Keratinocyte (primary cell): ENCODE results near the gene GPR15LG. TPM values are rescaled to one million over a fixed set of nuclear protein-coding genes. Genes with fewer than 3 reads are reported as not detected.

Experiments
- DNase-seq: peaks from one replicate; pipeline ENCODE4 v3.0.0-alpha.2; 2011; ENCODE audit warnings: low read depth, missing footprints, low spot score
- FAIRE-seq: peaks from 2 replicates; lab custom pipeline; 2011; peaks lifted over from hg19 to GRCh38; lab: Jason Lieb, UNC
- H2AFZ ChIP-seq: 2 replicates; pipeline ENCODE4 v1.6.0; 2012; ENCODE audit warnings: low read length, control low read depth, inconsistent platforms; ENCODE audit not compliant: control insufficient read depth
- H3K27ac ChIP-seq: 2 replicates; pipeline ENCODE4 v1.5.1; 2011; ENCODE audit warnings: low read length; ENCODE audit not compliant: control insufficient read depth, insufficient read depth
- H3K27me3 ChIP-seq: 3 replicates; pipeline ENCODE4 v1.6.0; 2011; ENCODE audit warnings: low read length; ENCODE audit not compliant: control insufficient read depth, insufficient read depth; ENCODE audit errors: extremely low read depth
- H3K36me3 ChIP-seq, 2 experiments: 2 replicates in 1 of 2; 3 replicates in 1 of 2; pipeline ENCODE4 v1.5.1; 2011; ENCODE audit warnings: low read length in 2 of 2, mild to moderate bottlenecking in 1 of 2; ENCODE audit not compliant: control insufficient read depth in 2 of 2, insufficient read depth in 2 of 2; ENCODE audit errors: extremely low read depth in 1 of 2
- H3K4me1 ChIP-seq: 3 replicates; pipeline ENCODE4 v1.5.1; 2011; ENCODE audit warnings: low read length; ENCODE audit not compliant: control insufficient read depth, insufficient read depth; ENCODE audit errors: extremely low read depth
- H3K4me2 ChIP-seq: 3 replicates; pipeline ENCODE4 v1.6.0; 2011; ENCODE audit warnings: low read depth, low read length; ENCODE audit not compliant: control insufficient read depth, insufficient read depth; ENCODE audit errors: extremely low read depth
- H3K4me3 ChIP-seq, 3 experiments: fragments of 200-600 bp in 1 of 3; sonication (generic) in 1 of 3; 2 replicates in 2 of 3; 3 replicates in 1 of 3; pipeline ENCODE4 v1.5.1; 2011 to 2016; ENCODE audit warnings: low read length in 3 of 3, mild to moderate bottlenecking in 3 of 3, control low read depth in 2 of 3, inconsistent platforms in 1 of 3, low read depth in 1 of 3, mixed read lengths in 1 of 3, mixed run types in 1 of 3, moderate library complexity in 1 of 3; ENCODE audit not compliant: control insufficient read depth in 2 of 3, insufficient read depth in 2 of 3; ENCODE audit errors: extremely low read depth in 1 of 3
- H3K79me2 ChIP-seq: 2 replicates; pipeline ENCODE4 v1.6.0; 2012; ENCODE audit warnings: low read length; ENCODE audit not compliant: control insufficient read depth, insufficient read depth
- H3K9ac ChIP-seq: 3 replicates; pipeline ENCODE4 v1.6.0; 2011; ENCODE audit warnings: low read length; ENCODE audit not compliant: control insufficient read depth, insufficient read depth; ENCODE audit errors: extremely low read depth
- H3K9me1 ChIP-seq: 3 replicates; pipeline ENCODE4 v1.6.0; 2011; ENCODE audit warnings: low read length; ENCODE audit not compliant: control insufficient read depth, insufficient read depth; ENCODE audit errors: extremely low read depth
- H3K9me3 ChIP-seq: 2 replicates; pipeline ENCODE4 v1.5.1; 2012; ENCODE audit warnings: low read depth, low read length; ENCODE audit not compliant: control insufficient read depth
- H4K20me1 ChIP-seq: 3 replicates; pipeline ENCODE4 v1.6.0; 2011; ENCODE audit warnings: low read length; ENCODE audit not compliant: control insufficient read depth, insufficient read depth; ENCODE audit errors: extremely low read depth
- CTCF ChIP-seq, 3 experiments: IDR thresholded peaks in 1 of 3; conservative IDR thresholded peaks in 1 of 3; optimal IDR thresholded peaks in 1 of 3; 2 replicates in 2 of 3; 3 replicates in 1 of 3; pipeline versions ENCODE3 to v1.5.1; 2011; ENCODE audit warnings: low read length in 3 of 3, mild to moderate bottlenecking in 3 of 3, moderate library complexity in 2 of 3, control low read depth in 1 of 3, inconsistent platforms in 1 of 3; ENCODE audit not compliant: insufficient read depth in 2 of 3; ENCODE audit errors: extremely low read depth in 1 of 3
- EZH2 ChIP-seq: IDR thresholded peaks from one replicate; pipeline ENCODE4 v1.6.1; 2012; ENCODE audit warnings: inconsistent platforms, mild to moderate bottlenecking, low read length, moderate library complexity
- dilution Hi-C: fragments of 300-500 bp; cut with MboI; formaldehyde crosslinking; loops from one replicate; pipeline ENCODE4 v1.7.0; 2020; ENCODE audit warnings: low sequenced_read_pairs; ENCODE audit not compliant: extremely low pct_ligation_motif_present
- polyA plus RNA-seq, 5 experiments: library from polyadenylated mRNA; depleted of rRNA in 3 of 5; stranded (reverse) in 3 of 5; stranded (forward) in 1 of 5; unstranded in 1 of 5; fragments of >200 nt; gene quantifications; 1 replicate in 1 of 5; 2 replicates in 3 of 5; 3 replicates in 1 of 5; pipeline versions ENCODE4 v1.2.1 to v1.2.3, GENCODE V29; 2011 to 2012; ENCODE audit warnings: missing spikeins in 2 of 5, low read depth in 1 of 5, low replicate concordance in 1 of 5

The GPR15LG gene
- polyA plus RNA-seq, 1 donor (not counting 4 experiments of a cell fraction or from before 2014, with no cell fraction given): 10.4 TPM

DNA sequence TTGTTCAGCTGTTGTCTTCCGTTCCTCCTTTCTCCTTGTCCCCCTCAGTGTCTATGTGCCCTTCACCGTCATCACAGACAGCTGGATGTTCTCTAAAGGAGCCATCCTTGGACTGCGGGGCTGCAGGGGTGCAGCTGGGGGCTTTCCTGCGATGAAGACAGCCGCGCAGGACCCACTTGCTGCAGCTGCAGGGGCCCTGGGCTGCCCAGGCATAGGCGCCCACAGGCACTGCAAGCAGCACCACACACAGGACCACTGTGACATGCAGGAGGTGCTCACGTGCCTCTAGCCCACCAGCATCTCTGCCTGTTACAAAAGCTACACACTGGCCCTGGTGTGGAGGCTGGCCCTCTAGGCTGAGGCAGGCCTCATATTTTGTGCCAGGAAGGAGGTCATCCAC, 48.3 kb downstream of the GPR15LG start:
- Histone ChIP-seq H3K9me1 (no peaks in the 10 kb centered on the region), H3K4me3 (no peak overlapping the region), H2AFZ (no peak overlapping the region), H3K27ac (no peak overlapping the region), H3K27me3 (no peaks in the 10 kb centered on the region), H3K79me2 (no peaks in the 10 kb centered on the region), H3K9me3 (no peaks in the 10 kb centered on the region), H3K36me3 (no peaks in the 10 kb centered on the region), H3K4me2 (no peak overlapping the region), H3K9ac (no peak overlapping the region), H3K4me1 (no peaks in the 10 kb centered on the region), H4K20me1 (no peaks in the 10 kb centered on the region)
- FAIRE-seq (no peak), DNase-seq (no peak)
- dilution Hi-C loops: no loop called here
- TF ChIP-seq CTCF (optimal IDR thresholded peaks at IDR 0.05 in 1 of 3, IDR thresholded peaks at IDR 0.05 in 1 of 3, conservative IDR thresholded peaks at IDR 0.05 in 1 of 3; ENCODE audit: extremely low read depth in 1 of 3, insufficient read depth in 2 of 3, low read length in 3 of 3): no peak
- no peak for TF ChIP-seq EZH2

DNA sequence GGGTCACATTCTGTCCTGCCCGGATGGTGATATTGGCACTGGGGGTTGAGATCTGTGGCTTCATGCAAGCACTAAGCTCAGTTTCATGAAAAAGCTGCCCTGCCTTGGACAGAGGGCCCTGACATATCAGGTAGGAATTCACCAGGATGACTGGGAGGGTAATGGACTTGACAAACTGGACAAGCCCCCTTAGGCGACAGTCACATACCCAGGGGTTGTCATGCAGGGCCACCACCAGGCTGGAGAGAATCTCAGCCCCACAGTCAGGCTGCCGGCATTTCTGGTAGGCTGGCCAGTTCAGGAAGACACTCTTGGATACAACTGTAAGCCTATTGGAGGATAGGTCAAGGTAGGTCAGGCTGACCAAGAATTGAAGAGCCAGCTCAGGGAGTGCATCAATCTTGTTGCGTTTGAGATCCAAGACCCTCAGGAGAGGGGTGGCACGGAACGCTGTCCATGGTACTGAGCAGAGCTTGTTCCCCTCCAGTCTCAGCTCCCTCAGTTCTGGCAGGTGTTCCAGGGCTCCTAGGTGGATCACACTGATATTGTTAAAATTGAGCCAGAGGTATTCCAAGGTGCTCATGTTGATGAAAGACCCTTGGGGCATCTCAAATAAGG, 50.9 kb downstream of the GPR15LG start:
- no peak overlapping the region for H2AFZ ChIP-seq
- FAIRE-seq: no peak

More for the DNA sequence above, 50.9 kb downstream of the GPR15LG start:
- H4K20me1 ChIP-seq: no peaks in the 10 kb centered on the region
- dilution Hi-C loops: no loop called here
- no peak overlapping the region for H3K4me3 ChIP-seq
- H3K9me1 ChIP-seq: no peaks in the 10 kb centered on the region
- no peak overlapping the region for H3K4me2 ChIP-seq
- H3K36me3 ChIP-seq: no peaks in the 10 kb centered on the region
- no peak overlapping the region for H3K27ac ChIP-seq
- no peaks in the 10 kb centered on the region for H3K79me2 ChIP-seq
- no peak for DNase-seq
- no peak overlapping the region for H3K9ac ChIP-seq
- no peaks in the 10 kb centered on the region for H3K9me3 ChIP-seq
- no peaks in the 10 kb centered on the region for H3K4me1 ChIP-seq
- TF ChIP-seq CTCF (optimal IDR thresholded peaks at IDR 0.05 in 1 of 3, IDR thresholded peaks at IDR 0.05 in 1 of 3, conservative IDR thresholded peaks at IDR 0.05 in 1 of 3; ENCODE audit: extremely low read depth in 1 of 3, insufficient read depth in 2 of 3, low read length in 3 of 3): no peak
- no peak for TF ChIP-seq EZH2
- H3K27me3 ChIP-seq: no peaks in the 10 kb centered on the region
